HG03558 (cell line): ENCODE measurements around the gene LDLRAD4.
"Not testable (repeated sequence)": the region's sequence is repeated elsewhere in the genome, so short reads cannot be mapped to it uniquely, and the experiment has no call there.

Experiments
- ATAC-seq: cut with Tn5 transposase; IDR thresholded peaks from one replicate; pipeline ENCODE4 v1.9.1; 2021; ENCODE audit warnings: moderate number of reproducible peaks; ENCODE audit not compliant: unreplicated experiment; ENCODE audit errors: extremely low read depth

LDLRAD4 gene

DNA sequence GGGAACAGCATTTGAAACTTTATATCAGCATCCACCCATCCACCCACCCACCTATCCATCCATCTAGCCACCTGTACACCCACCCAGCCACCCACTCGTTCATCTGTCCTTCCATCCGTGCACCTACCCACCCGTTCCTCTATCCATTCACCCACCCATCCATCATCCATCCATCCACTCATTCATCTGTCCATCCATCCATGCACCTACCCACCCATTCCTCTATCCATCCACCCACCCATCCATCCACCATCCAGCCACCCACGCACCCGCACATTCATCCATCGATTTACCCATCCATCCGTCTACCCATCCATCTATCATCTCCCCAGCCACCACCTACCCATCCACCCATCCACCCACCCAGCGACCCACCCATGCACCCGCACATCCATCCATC lies 24.8 kb downstream of the LDLRAD4 start:
- no peak for ATAC-seq

- ATAC-seq: no peak
Observed at GRCh38 chr18:13244135-13244534, 25.6 kb downstream of the LDLRAD4 start.

- no peak for ATAC-seq
Observed at GRCh38 chr18:13245481-13246000, 27.0 kb downstream of the LDLRAD4 start.

DNA sequence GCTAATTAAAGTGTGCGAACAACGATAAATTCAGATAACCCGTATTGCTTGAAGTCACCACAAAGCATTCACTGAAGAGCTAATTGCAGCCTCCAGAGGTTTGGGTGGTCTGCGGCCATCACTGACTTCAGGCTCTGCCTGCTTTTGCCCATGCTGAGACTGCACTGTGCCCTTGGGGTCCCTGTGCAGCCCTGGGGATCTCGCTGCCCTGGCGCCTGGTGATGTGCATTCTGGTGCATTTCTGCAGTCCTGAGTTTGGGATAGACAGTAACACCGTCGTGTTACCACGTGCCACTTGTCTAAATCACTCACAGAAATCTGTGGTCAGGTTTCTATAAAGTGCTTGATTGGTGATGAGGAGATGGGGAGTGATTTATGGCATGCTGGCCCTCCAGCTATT lies 27.6 kb downstream of the LDLRAD4 start:
- ATAC-seq: no peak

DNA sequence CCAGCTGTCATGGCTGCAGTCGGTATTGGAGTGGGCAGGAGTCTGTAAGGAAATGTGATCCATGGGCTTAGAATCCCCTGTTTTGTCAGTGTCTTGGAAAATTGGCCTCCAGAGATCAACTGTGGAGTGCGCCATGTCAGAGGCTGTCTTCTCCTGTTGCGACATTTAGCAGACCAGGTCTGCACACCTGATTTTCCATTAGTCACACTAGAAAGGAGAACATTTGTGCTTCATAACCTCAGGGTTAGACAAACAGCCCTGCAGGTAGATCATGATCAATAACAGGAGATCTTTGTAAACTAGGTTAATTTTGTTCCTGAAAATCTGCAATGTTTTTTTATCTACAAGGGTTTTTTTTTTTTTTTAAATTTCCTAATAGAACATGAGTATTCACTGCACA lies 28.0 kb downstream of the LDLRAD4 start:
- no peak for ATAC-seq

DNA sequence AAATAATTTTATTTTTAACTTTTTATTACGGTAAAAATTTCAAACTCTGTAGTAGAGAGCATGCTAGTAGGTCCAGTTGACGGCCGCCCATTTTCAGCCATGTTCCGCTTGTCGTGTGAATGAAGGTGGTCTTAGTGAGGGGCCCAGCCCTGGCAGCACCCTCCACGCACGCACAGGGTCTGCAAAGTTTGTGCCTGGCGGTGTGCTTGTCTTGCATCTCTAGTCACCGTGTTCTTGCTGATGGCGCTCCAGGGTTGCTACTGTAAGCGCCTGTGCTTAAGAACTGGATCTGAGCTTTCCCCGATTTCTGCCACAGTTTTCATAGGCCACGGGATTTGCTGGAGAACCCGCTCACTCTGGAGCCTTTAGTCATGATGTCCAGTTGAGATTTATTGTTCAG lies 28.9 kb downstream of the LDLRAD4 start:
- no peak for ATAC-seq

GRCh38 chr18:13252686-13253410 lies 34.3 kb downstream of the LDLRAD4 start:
- ATAC-seq: no peak

DNA sequence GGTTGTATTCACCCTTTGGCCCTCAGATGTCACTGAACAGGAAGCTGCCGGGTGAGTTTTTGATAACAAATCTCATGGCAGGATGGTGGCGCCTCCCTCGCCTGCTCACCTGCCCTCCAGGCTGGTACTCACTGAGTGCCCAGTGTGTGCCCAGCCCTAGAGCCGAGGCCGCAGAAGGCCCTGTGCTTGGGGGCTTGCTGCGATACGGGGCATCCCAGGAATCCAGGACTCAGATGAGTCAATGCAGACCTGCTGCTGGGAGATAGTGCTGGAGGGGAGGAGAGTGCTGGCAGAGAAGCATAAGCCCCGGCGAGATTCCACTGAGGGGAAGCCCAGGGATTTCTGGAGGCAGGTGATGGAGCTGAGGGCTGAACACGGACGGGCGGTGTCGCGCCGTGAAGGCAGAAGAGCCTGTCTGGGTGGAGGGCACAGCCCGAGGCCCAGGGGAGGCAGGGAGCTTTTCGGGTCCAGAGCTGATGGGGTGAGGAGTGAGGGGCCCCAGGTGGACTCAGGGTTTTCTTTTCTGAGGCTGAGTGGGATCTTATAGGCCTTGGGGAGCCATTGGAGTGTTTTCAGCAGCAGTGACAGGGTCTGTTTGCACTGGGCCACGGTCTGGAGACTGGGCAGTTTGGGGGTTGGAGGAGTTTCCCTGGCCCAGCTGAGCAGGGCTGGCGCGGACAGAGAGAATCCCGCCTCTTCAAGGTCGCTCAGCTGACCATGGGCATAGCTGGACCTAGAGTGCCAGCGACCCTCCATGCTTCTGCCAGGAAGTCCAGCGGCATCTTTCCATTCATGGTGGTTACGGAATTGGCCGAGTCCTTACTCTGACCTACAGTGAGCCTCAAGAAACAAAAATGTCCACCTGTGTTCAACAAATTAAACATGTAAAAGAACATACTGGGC lies 35.5 kb downstream of the LDLRAD4 start:
- ATAC-seq: no peak

- no peak for ATAC-seq
Observed at GRCh38 chr18:13254971-13255927, 36.7 kb downstream of the LDLRAD4 start.

DNA sequence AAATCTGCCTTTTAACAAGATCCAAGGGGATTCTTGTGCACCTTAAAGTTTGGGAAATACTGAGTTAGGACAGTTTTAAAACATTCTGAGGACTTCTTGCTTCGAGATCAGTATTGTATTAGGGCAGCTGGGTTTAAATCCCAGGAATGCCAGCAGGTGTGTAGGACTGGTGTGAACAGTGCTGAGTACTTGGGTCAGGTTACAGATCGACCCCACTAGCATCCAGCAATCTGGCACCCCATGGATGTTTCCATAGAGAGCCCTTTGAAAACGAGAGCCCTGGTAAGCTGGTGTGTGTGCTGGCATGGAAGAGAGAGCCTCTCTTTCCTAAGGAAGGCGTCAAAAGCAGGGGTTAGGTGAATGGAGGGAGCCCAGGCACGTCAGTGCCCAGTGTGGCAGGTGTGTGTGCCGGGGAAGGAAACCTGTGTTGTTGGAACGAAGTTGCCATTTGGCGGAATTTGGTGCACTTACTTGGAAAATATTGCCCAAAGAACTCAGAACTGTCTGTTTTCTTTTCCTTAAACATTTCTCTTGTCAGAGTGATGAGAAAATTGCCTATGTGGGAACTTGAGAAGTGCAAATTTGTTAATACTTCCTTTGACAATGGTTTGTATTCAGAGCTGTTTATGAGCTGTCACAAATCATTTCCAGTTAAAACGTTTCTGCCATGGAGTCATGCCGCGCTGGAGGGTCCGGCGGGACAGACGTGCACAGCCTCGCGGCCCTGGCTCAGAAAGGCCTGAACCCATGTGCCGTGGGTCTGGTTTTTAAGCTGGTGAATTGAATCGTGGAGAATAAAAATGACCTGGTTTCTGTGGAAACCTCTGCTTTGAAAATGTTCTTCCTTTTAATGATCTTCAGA lies 38.1 kb downstream of the LDLRAD4 start:
- ATAC-seq: no peak

DNA sequence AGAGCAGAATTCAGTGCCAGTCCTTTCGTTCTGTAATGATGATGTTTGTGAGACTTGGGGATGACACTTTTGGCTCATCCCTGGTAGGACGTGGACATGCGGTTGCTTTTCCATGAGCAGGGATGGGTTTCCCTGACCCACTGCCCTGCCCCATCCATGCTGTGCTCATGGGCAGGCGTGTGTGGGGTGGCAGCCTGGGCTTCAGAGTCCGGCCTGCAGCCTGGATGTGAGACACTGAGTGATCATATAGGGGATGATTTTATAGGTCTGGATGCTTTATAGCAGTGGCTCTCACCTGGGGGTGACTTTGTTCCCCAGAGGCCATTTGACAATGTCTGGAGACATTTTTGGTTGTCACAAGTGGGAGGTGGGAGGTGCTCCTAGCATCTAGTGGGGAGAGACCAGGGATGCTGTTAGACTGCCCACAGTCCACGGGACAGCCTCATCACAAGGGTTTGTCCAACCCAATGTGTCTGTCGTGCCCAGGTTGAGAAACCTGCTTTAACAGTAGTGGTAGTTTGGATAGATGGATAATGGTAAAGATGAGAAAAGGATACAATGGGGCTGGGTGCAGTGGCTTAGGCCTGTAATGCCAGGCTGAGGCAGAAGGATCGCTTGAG lies 38.9 kb downstream of the LDLRAD4 start:
- no peak for ATAC-seq

- ATAC-seq: no peak
Observed at GRCh38 chr18:13258921-13259320, 40.4 kb downstream of the LDLRAD4 start.

DNA sequence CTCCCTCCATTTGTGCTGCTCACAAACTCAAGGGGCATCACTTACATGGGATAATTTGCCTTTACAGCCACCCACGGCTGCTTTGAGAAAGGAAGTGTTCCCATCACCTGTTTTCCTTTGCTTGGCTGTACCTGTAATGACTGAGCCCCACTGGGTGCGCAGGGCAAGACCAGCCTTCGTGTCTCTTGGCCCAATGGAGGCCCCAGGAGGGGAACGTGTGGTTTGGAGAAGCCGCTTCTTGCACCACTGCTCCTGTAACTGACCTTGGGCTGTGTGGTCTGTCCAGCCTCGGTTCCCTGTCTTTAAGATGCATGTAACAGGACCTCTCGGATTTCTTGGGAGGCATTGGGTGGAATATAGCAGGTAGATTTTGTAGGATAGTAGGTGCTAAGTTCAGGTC lies 41.1 kb downstream of the LDLRAD4 start:
- no peak for ATAC-seq

DNA sequence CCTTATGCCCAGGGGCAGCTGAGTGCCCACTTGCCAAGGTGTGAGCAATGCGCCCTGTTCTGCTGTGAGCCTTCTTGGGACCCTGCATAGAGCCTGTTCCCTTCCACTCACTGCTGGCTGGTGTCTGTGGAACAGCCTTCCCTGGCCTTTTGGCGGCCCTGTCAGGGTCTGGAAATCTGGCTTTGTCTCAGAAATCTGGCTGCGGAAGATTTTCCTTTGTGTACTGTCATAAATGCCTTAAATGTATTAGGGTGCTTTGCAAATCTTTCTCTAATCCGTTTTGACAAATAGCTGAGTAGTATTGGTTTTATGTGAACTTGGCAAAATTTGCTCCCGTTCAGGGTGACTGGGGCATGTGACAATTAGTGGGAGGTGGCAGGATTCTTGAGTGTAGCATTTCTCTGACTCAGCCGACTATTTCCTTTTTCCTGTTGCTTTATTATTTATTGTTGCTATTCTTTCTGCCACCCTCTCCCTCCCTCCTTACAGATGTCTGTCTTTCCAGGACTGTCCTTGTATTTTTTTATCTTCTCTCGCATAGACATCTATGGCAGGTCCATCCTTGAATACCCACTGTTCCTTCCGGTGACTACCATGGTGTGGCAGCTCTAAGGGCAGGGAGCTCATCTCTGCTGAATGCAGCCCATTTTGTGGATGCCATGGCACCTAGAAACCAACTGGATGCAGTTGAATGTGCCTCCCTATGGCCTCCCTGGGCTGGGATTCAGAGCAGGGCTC lies 41.8 kb downstream of the LDLRAD4 start:
- no peak for ATAC-seq

DNA sequence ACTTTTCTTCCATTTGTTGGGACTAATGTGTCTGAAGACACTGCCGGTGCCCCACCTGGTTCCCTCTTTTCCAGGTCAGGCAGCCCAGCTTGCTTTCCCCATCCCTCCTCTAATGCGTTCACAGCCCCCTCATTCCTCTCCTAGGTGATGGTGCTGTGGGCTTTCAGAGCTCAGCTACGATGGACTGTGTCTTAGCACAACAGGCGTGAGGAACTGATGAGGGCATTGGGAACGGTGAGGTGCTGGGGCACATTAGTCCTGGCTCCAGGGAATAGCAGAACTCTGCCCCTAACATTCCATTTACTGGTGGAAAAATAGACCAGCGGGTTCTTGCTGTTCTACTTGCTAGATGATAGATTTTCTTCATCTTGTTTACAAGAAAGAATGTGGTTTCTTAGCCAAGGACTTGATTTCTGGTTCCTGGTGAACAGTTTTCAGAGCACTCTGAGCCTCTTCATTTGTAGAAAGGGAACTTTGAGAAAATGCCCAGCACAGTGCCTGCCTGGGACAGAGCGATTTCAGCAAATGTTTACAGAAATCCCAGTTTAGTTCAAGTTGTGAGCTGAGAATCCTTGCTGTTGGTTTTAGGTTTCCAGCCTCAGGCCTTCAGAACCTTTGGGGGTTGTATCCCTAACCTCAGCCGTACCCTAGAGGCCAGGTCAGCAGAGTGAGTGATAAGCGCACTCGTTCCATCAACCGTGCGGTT lies 42.5 kb downstream of the LDLRAD4 start:
- ATAC-seq: no peak

GRCh38 chr18:13261661-13262357 lies 43.2 kb downstream of the LDLRAD4 start:
- ATAC-seq: no peak

DNA sequence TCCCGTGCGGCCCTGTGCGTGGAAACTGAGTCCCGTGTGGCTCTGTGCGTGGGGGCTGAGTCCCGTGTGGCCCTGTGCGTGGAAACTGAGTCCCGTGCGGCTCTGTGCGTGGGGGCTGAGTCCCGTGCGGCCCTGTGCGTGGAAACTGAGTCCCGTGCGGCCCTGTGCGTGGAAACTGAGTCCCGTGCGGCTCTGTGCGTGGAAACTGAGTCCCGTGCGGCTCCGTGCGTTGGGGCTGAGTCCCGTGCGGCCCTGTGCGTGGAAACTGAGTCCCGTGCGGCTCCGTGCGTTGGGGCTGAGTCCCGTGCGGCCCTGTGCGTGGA lies 43.8 kb downstream of the LDLRAD4 start:
- not testable (repeated sequence) for ATAC-seq
